ENCODE results near the gene ARL16.

The ARL16 gene

DNA sequence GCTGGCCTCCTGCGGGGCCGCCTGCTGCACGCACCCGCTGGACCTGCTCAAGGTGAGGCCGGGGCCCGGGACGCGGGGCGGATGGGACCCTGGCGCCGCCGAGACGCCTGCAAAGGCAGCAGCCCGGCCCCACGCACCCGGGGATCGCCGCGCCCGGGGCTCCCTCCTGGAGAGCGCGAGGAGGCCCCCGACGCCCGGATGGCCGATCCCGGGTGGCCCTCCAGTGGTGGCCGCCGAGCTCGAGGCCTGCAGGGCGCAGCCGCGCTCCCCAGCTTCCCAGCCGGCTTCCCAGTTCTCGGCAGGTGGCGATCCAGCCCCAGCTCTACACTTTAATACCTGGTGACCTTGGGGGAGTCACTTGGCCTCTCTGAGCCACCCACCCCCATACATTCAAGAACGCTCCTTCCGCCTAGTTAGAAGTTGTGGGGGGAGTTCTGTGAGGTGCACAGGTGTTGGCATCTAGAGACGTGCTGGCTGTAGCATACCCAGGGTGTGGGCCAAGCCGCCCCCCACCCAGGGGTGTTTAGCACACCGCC, 28.9 kb upstream of the ARL16 start:
- TF ChIP-seq, protein P1, sequence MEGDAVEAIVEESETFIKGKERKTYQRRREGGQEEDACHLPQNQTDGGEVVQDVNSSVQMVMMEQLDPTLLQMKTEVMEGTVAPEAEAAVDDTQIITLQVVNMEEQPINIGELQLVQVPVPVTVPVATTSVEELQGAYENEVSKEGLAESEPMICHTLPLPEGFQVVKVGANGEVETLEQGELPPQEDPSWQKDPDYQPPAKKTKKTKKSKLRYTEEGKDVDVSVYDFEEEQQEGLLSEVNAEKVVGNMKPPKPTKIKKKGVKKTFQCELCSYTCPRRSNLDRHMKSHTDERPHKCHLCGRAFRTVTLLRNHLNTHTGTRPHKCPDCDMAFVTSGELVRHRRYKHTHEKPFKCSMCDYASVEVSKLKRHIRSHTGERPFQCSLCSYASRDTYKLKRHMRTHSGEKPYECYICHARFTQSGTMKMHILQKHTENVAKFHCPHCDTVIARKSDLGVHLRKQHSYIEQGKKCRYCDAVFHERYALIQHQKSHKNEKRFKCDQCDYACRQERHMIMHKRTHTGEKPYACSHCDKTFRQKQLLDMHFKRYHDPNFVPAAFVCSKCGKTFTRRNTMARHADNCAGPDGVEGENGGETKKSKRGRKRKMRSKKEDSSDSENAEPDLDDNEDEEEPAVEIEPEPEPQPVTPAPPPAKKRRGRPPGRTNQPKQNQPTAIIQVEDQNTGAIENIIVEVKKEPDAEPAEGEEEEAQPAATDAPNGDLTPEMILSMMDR (IDR thresholded peaks at IDR 0.05; ENCODE audit: low read depth, low read length) = peak; percentile 7
- DNase-seq (ENCODE audit: low read depth, low spot score) = no peak
- peak overlapping the region; percentile 49 for H3K4me3 ChIP-seq (ENCODE audit: low read depth, low read length)
- in situ Hi-C loops (cut with HindIII; ENCODE audit: low sequenced_read_pairs) = no loop called here

DNA sequence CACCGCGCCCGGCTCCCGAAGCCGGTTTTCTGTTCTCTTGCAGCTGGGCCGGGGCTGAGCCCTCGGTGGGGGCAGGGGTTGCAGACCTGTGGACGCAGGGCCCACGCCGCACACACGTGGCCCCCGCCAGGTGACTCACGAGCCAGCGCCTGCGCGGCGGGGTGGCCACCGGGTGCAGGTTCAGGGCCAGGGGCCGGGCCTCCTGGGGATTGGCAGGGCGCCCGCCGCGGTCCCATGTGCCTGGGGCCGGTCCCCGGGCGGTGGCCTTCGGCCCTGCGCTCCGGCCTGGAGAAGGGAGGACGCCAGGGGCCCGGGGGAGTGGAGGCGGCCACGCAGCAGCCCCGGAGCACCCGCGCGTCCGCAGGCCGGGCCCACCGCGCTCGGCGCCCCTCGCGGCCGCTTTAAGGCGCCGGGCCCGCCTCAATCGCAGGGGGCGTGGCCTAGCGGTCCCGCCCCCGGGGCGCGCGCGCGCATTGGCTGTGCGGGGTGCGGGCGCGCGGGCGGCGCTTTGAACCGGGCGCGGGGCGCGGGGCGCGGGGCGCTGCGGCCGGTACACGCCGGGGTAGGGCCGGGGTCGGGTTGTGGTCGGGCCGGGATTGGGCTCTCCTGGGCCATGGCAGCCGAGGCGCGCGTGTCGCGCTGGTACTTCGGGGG, 28.3 kb upstream of the ARL16 start, which contains the start of gene SLC25A10:
Gene SLC25A10 (plus strand): TSS at position 471 of the 654 bp plus-strand sequence. CDS start 143 bp downstream, at position 614.
- peak; percentile 70 for DNase-seq (ENCODE audit: low read depth, low spot score)
- TF ChIP-seq, protein P1 (IDR thresholded peaks at IDR 0.05; ENCODE audit: low read depth, low read length) = no peak
- in situ Hi-C loops (cut with HindIII; ENCODE audit: low sequenced_read_pairs) = no loop called here
- H3K4me3 ChIP-seq (ENCODE audit: low read depth, low read length) = peak within 1 kb of the TSS; percentile 49

DNA sequence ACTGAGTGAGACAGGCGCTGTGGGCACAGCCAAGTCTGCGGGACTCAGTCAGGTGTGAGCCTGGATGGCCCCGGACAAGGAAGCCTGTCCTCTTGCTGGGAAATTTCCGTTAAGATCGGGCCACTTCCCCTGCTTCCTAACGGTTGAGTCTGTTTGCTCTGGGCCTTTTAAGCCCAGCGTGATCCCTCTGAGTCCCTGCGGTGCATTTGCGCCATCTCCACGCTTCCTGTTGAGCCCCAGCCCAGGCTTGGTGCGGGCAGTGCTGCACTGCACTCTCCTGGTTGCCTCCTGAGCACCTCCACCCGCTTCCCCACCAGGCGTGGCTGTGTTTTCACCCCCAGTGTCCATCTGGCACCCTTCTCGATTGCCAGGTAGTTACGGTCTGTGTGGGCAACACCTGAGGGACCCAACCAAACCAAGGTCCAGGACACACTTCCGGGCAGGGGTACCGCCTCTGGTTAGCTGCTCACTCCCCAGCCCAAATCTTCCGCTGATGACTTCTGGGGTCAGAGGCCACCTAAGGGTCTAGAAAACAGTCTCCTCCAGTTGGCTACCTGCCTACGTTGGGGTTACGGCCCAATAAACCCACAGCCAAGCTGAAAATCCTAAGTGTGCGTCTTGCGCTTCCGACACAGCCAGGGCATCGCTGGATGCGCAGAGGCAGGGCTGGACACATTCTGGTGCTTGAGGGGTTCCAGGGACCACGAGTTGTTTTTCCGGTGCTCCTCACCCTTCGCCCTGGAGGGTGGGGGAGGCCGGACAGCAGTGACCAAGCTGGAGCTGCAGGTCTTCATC, 27.1 kb upstream of the ARL16 start:
- H3K4me3 ChIP-seq (ENCODE audit: low read depth, low read length) = no peak overlapping the region
- in situ Hi-C loops (cut with HindIII; ENCODE audit: low sequenced_read_pairs) = no loop called here
- TF ChIP-seq, protein P1 (IDR thresholded peaks at IDR 0.05; ENCODE audit: low read depth, low read length) = no peak
- no peak for DNase-seq (ENCODE audit: low read depth, low spot score)

DNA sequence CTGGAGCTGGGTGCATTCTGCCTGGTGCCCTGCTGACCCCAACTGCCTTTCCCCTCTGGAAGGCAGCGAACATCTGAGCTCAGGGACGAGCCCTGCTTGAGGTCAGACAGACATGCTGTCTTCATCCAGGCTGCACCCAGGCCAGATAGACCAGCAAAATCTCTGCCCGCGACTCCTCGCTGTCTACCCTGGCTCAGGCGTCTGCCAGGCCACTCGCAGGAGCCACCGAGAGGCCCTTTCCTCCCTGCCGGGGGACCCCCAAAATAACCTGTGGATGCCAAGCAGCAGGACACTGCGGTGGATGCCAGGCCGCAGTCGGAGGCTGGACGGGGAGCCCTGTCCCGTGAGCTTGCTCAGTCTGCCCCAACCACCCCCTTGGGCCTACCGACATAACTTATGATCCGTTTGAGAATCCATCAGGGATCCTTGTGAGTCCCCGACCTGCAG, 25.2 kb upstream of the ARL16 start:
- no peak for DNase-seq (ENCODE audit: low read depth, low spot score)
- H3K4me3 ChIP-seq (ENCODE audit: low read depth, low read length) = no peak overlapping the region
- in situ Hi-C loops (cut with HindIII; ENCODE audit: low sequenced_read_pairs) = no loop called here
- TF ChIP-seq, protein P1 (IDR thresholded peaks at IDR 0.05; ENCODE audit: low read depth, low read length) = no peak

DNA sequence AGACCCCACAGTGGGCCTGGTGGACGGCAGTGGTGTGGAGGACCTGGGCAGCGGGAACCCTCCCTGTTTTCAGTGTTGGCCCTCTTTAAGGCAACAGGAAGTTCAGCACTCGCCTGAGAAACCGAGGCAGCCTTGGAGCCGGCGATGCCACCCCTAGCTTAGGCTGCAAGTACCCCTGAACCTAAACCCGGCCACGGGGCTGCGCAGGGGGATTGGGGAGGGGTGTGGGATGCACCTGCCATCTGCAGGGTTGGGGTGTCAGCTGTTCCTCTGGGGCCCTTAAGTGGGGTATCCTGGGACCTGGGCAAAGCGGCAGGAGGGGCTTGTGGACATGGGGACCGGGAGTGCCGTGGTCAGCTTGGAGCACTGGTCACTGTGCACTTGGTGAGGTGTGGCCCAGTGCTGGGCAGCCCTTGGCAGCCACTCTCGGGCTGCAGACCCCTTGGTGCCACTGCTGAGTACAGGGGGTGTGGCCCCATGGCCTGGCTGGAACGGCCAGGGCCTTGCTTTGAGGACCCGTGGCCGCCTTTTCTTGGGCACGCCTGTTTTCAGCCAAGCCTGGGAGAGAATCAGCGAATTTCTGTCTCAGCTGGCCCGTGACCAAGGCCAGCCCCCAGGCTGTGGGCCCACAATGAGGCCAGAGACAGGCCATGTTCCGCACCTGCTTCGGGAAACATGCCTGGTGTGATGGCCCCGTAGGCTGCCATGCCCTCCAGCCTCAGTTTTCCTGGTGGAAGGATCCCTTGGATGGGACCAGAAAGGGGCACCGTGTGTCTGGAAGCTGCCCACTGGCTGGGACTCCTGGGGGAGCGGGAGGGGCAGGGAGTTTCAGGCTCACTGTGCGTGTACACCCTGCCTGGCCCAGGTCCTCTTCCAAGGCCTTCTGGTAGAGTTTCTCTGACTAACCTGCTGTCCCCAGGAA, 24.4 kb upstream of the ARL16 start:
- TF ChIP-seq, protein P1 (IDR thresholded peaks at IDR 0.05; ENCODE audit: low read depth, low read length) = no peak
- no peak for DNase-seq (ENCODE audit: low read depth, low spot score)
- in situ Hi-C loops (cut with HindIII; ENCODE audit: low sequenced_read_pairs) = no loop called here
- H3K4me3 ChIP-seq (ENCODE audit: low read depth, low read length) = no peak overlapping the region
